H9 (cell line): ENCODE measurements around the gene SSRP1. TPM values are rescaled to one million over a fixed set of nuclear protein-coding genes. Genes with fewer than 3 reads are reported as not detected.

Experiments used
- DNase-seq: peaks from one replicate; pipeline ENCODE4 v3.0.0-alpha.2; 2017
- H2AFZ ChIP-seq: one replicate; pipeline ENCODE4 v1.6.1; 2013; ENCODE audit warnings: mild to moderate bottlenecking, low read length, control low read depth, moderate library complexity
- H2AK5ac ChIP-seq: 2 replicates; pipeline ENCODE4 v1.6.1; 2013; ENCODE audit warnings: low read length, control low read depth, mixed read lengths; ENCODE audit not compliant: insufficient read length
- H2BK120ac ChIP-seq: one replicate; pipeline ENCODE4 v1.6.1; 2013; ENCODE audit warnings: low read depth, mild to moderate bottlenecking, low read length, control low read depth, inconsistent platforms; ENCODE audit not compliant: poor library complexity, severe bottlenecking
- H2BK12ac ChIP-seq: 2 replicates; pipeline ENCODE4 v1.6.1; 2013; ENCODE audit warnings: low read length, control low read depth, mixed read lengths, low read depth; ENCODE audit not compliant: insufficient read length
- H2BK15ac ChIP-seq: 2 replicates; pipeline ENCODE4 v1.6.1; 2013; ENCODE audit warnings: low read depth, low read length, control low read depth
- H2BK20ac ChIP-seq: one replicate; pipeline ENCODE4 v1.6.1; 2013; ENCODE audit warnings: low read depth, mild to moderate bottlenecking, low read length, control low read depth, inconsistent platforms; ENCODE audit not compliant: poor library complexity, severe bottlenecking
- H2BK5ac ChIP-seq: 2 replicates; pipeline ENCODE4 v1.6.1; 2013; ENCODE audit warnings: low read length, control low read depth, mixed read lengths; ENCODE audit not compliant: insufficient read length
- H3K14ac ChIP-seq: 2 replicates; pipeline ENCODE4 v1.6.1; 2013; ENCODE audit warnings: low read length, control low read depth; ENCODE audit not compliant: insufficient read depth
- H3K18ac ChIP-seq: 2 replicates; pipeline ENCODE4 v1.6.1; 2013; ENCODE audit warnings: low read depth, mild to moderate bottlenecking, mixed read lengths, low read length, control low read depth; ENCODE audit not compliant: insufficient read length
- H3K23ac ChIP-seq: 2 replicates; pipeline ENCODE4 v1.6.1; 2013; ENCODE audit warnings: low read length, control low read depth, mixed read lengths, low read depth; ENCODE audit not compliant: insufficient read length
- H3K23me2 ChIP-seq: 2 replicates; pipeline ENCODE4 v1.6.1; 2013; ENCODE audit warnings: low read depth, mild to moderate bottlenecking, mixed read lengths, low read length, control low read depth; ENCODE audit not compliant: insufficient read length, poor library complexity, severe bottlenecking
- H3K27ac ChIP-seq: 2 replicates; pipeline ENCODE4 v1.5.1; 2013; ENCODE audit warnings: low read length, control low read depth, mixed read lengths, low read depth; ENCODE audit not compliant: insufficient read length
- H3K27me3 ChIP-seq: 2 replicates; pipeline ENCODE4 v1.6.1; 2013; ENCODE audit warnings: low read length, control low read depth, inconsistent platforms; ENCODE audit not compliant: insufficient read depth
- H3K4ac ChIP-seq: 2 replicates; pipeline ENCODE4 v1.6.1; 2013; ENCODE audit warnings: low read depth, mild to moderate bottlenecking, control low read depth, inconsistent platforms, low read length, moderate library complexity
- H3K4me1 ChIP-seq: 2 replicates; pipeline ENCODE4 v1.6.1; 2013; ENCODE audit warnings: low read length, control low read depth, inconsistent platforms; ENCODE audit not compliant: insufficient read depth
- H3K4me2 ChIP-seq: 2 replicates; pipeline ENCODE4 v1.6.1; 2013; ENCODE audit warnings: low read length, control low read depth, mixed read lengths; ENCODE audit not compliant: insufficient read length, insufficient read depth
- H3K56ac ChIP-seq: 2 replicates; pipeline ENCODE4 v1.6.1; 2013; ENCODE audit warnings: low read depth, mild to moderate bottlenecking, mixed read lengths, low read length, control low read depth; ENCODE audit not compliant: insufficient read length
- H3K79me1 ChIP-seq: 2 replicates; pipeline ENCODE4 v1.6.1; 2013; ENCODE audit warnings: low read depth, mild to moderate bottlenecking, moderate library complexity, low read length, control low read depth, inconsistent platforms; ENCODE audit not compliant: insufficient read depth, poor library complexity, severe bottlenecking
- H3K79me2 ChIP-seq: 2 replicates; pipeline ENCODE4 v1.6.1; 2013; ENCODE audit warnings: low read length, control low read depth, inconsistent platforms; ENCODE audit not compliant: insufficient read depth
- H3K9ac ChIP-seq: 2 replicates; pipeline ENCODE4 v1.6.1; 2013; ENCODE audit warnings: low read length, control low read depth, mixed read lengths; ENCODE audit not compliant: insufficient read length; ENCODE audit errors: extremely low read depth
- H3K9me3 ChIP-seq: one replicate; pipeline ENCODE4 v1.6.1; 2013; ENCODE audit warnings: low read depth, low read length, inconsistent platforms; ENCODE audit not compliant: control insufficient read depth
- H3T11ph ChIP-seq: one replicate; pipeline ENCODE4 v1.6.1; 2013; ENCODE audit warnings: mild to moderate bottlenecking, low read length, control low read depth, inconsistent platforms
- H4K20me1 ChIP-seq: one replicate; pipeline ENCODE4 v1.6.1; 2013; ENCODE audit not compliant: control insufficient read depth, insufficient read length, insufficient read depth
- H4K5ac ChIP-seq: 2 replicates; pipeline ENCODE4 v1.6.1; 2013; ENCODE audit warnings: low read depth, mild to moderate bottlenecking, mixed read lengths, low read length, control low read depth; ENCODE audit not compliant: insufficient read length
- H4K8ac ChIP-seq: replicated peaks from 2 replicates; pipeline ENCODE4 v1.6.1; 2013; ENCODE audit warnings: low read length, control low read depth, mixed read lengths, low read depth; ENCODE audit not compliant: insufficient read length
- H4K91ac ChIP-seq: 2 replicates; pipeline ENCODE4 v1.6.1; 2013; ENCODE audit warnings: low read depth, mild to moderate bottlenecking, moderate library complexity, mixed read lengths, low read length, control low read depth; ENCODE audit not compliant: insufficient read length
- H3K27ac Mint-ChIP-seq, 3 experiments: 2 replicates in 2 of 3; 3 replicates in 1 of 3; pipeline ENCODE4 v1.8.0; 2020 to 2021; ENCODE audit warnings: mixed read lengths in 3 of 3, mild to moderate bottlenecking in 1 of 3, moderate library complexity in 1 of 3
- H3K27me3 Mint-ChIP-seq: 2 replicates; pipeline ENCODE4 v1.8.0; 2021; ENCODE audit warnings: low read depth, mild to moderate bottlenecking, moderate library complexity, mixed read lengths
- H3K36me3 Mint-ChIP-seq, 3 experiments: 2 replicates in 2 of 3; 3 replicates in 1 of 3; pipeline ENCODE4 v1.8.0; 2020 to 2021; ENCODE audit warnings: low read depth in 3 of 3, mixed read lengths in 3 of 3; ENCODE audit not compliant: insufficient read depth in 1 of 3
- H3K4me1 Mint-ChIP-seq, 2 experiments: 2 replicates each; pipeline ENCODE4 v1.8.0; 2020; ENCODE audit warnings: mixed read lengths in 2 of 2
- H3K4me3 Mint-ChIP-seq, 2 experiments: 2 replicates in 1 of 2; 3 replicates in 1 of 2; pipeline ENCODE4 v1.8.0; 2020 to 2021; ENCODE audit warnings: mild to moderate bottlenecking in 2 of 2, mixed read lengths in 2 of 2, moderate library complexity in 1 of 2
- H3K9me3 Mint-ChIP-seq, 2 experiments: 2 replicates in 1 of 2; 3 replicates in 1 of 2; pipeline ENCODE4 v1.8.0; 2020; ENCODE audit warnings: mild to moderate bottlenecking in 2 of 2, mixed read lengths in 2 of 2, moderate library complexity in 1 of 2
- CTCF ChIP-seq: fragments of 200-600 bp; sonication (generic); conservative IDR thresholded peaks from 3 replicates; pipeline ENCODE4 v1.8.0; 2021; ENCODE audit warnings: antibody characterized with exemption, mild to moderate bottlenecking
- WGBS: extraction: QIAGEN DNeasy Blood & Tissue Kit; methylation state at CpG from one replicate; pipeline ENCODE4 v1.1.7; 2013; ENCODE audit warnings: missing lambda C conversion rate, low lambda C conversion rate, mixed read lengths; ENCODE audit not compliant: insufficient read length; ENCODE audit errors: extremely low coverage; 5-methylcytosine and 5-hydroxymethylcytosine counted together
- total RNA-seq: library from RNA; stranded (reverse); gene quantifications from 2 replicates; pipeline ENCODE4 v1.2.1, GENCODE V29; 2021

The SSRP1 gene
- total RNA-seq, 1 experiment from 2014 or later: 202 TPM

- H3K79me1 ChIP-seq: no peaks in the 10 kb centered on the region
- H2BK5ac ChIP-seq: no peak overlapping the region
- H2AK5ac ChIP-seq: no peak overlapping the region
- H2AFZ ChIP-seq: no peak overlapping the region
- H4K5ac ChIP-seq: no peak overlapping the region
- H3K23ac ChIP-seq: no peak overlapping the region
- H2BK120ac ChIP-seq: no peak overlapping the region
- H3K9me3 ChIP-seq: no peaks in the 10 kb centered on the region
- no CpG with 5 or more reads among the region's 1 CpG for whole genome bisulfite sequencing
- H3K9ac ChIP-seq: no peak overlapping the region
- no peak overlapping the region for H4K8ac ChIP-seq
- no peak overlapping the region for H3K4me2 ChIP-seq
- no peaks in the 10 kb centered on the region for H3K23me2 ChIP-seq
- no peak overlapping the region for H3K14ac ChIP-seq
- TF ChIP-seq CTCF: no peak
- no peak overlapping the region for H3K56ac ChIP-seq
- H2BK20ac ChIP-seq: no peak overlapping the region
- H2BK12ac ChIP-seq: no peak overlapping the region
- H3K18ac ChIP-seq: no peak overlapping the region
- Mint-ChIP-seq H3K4me1 (peaks cover 35 to 39% of the 10 kb centered on the region in 2 experiments), H3K27ac (no peak overlapping the region; a peak in 1 of 7 replicates), H3K9me3 (no peaks in the 10 kb centered on the region), H3K36me3 (peaks cover 0 to 4% (median 0%) of the 10 kb centered on the region in 3 experiments; a peak in 2 of 7 replicates), H3K27me3 (peaks cover 3% of the 10 kb centered on the region), H3K4me3 (no peak overlapping the region)
- no peak for DNase-seq
- no peak overlapping the region for H3T11ph ChIP-seq
- no peaks in the 10 kb centered on the region; the same call in 1 of the 2 replicates for H3K4me1 ChIP-seq
- no peak overlapping the region for H2BK15ac ChIP-seq
- H4K20me1 ChIP-seq: no peaks in the 10 kb centered on the region
- no peak overlapping the region for H3K27ac ChIP-seq
- H3K4ac ChIP-seq: no peak overlapping the region
- H3K27me3 ChIP-seq: no peaks in the 10 kb centered on the region; the same call in 1 of the 2 replicates
- H3K79me2 ChIP-seq: no peaks in the 10 kb centered on the region
- H4K91ac ChIP-seq: no peak overlapping the region
Measured at GRCh38 chr11:57290288-57290687, 45.4 kb downstream of the SSRP1 start.
